Embryonic facial prominence (tissue), 1 donor: ENCODE data around the gene SMC1B.
"Not testable (repeated sequence)": the region's sequence is repeated elsewhere in the genome, so short reads cannot be mapped to it uniquely, and the experiment has no call there.

Experiments
- DNase-seq: peaks from one replicate; pipeline ENCODE4 v3.0.0-alpha.2; 2016; ENCODE audit errors: extremely low spot score

SMC1B gene

DNA sequence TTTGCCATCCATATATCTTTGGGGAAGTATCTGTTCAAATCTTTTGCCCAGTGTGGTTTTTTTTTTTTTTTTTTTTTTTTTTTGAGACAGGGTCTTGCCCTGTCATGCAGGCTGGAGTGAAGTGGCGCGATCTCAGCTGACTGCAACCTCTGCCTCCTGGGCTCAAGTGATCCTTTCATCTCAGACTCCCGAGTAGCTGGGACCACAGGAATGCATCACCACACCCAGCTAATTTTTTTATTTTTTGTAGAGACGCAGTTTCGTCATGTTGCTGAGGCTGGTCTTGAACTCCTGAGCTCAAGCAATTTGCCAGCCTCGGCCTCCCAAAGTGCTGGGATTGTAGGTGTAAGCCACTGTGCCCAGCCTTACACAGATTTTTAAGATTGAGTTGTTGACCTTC is 108.4 kb downstream of the SMC1B start:
- no peak for DNase-seq

DNA sequence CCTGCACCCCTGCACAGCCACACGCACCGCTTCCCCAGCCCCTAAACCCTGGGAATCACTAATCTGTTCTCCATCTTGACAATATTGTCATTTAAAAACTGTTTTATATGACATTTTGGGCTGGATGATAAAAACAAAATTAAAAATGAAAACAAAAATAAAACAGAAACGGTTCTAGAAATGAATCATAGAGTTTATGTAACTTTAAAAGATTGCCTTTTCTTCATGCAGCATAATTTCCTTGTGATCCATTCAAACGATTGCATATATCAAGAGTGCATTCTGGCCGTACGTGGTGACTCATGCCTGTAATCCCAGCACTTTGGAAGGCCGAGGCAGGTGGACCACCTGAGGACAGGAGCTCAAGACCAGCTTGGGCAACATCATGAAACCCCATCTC is 110.2 kb downstream of the SMC1B start:
- DNase-seq, result no peak

DNA sequence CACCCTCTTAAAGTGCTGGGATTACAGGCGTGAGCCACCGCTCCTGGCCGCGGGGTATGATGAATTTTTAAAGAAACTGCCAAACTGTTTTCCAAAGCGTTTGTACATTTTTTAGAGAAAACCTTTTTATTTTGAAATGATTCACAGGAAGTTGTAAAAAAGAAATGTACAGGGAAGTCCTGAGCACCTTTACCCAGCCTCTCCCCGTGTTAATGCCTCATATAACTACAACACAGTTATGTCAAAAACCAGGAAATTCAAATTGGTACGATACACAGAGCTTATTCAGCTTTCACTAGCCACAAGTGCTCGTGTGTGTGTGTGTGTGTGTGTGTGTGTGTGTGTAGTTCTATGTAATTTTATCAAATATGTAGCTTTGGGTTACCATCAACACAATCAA is 110.6 kb downstream of the SMC1B start:
- DNase-seq, result no peak

DNA sequence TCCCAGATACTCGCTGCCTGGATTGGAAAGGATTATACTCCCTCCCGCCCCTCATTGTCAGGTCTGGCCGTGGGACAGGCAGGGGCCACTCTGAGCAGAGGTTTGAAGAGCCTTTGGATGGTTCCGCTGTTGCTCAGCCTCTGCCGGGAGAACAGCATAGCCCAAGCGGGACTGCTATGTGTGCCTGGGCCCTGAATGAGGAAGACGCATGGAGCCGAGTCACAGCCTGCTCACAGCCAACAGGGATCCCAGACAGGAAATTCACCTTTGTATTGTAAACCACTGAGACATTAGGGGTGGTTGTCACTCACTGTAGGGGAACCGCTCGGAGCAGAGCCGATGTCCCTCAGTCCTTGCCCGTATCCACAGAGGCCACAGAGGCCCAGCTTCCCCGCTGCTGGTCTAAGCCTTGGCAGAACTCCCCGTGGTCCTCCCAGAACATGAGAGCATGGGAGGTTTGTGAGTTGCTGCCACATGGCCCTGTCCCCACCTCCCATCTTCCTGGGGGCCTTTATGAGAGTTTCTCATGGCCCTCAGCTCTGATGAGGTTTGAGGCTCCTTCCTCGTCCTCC is 114.4 kb downstream of the SMC1B start:
- no peak for DNase-seq

DNA sequence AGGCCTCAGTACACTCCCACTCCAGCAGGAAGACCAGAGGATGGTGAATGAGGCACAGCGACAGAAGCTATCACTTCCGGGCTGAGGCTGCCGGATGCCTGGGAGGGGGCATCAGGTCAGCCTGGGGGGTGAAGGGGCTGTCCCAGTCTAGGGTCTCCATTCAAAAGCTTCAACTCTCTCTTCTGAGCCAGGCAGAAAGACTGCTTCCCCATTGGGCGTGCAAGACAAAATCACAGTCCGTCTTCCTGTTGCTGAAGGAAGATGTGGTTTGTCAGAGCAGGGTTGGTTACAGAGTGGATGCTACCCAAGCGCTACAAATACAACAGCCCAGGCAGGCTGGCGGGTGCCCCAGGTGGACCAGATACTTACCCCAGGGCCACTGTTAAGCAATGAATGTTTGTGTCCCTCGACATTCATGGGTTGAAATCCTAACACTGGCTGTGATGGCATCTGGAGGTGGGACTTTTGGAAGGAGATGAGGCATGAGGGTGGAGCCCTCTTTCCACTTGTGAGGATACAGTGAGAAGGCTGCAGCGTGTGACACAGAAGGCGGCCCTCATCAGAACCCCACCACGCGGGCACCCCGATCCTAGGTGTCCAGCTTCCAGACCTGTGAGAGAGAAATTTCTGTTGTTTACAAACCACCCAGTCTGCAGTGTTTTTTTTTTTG is 116.6 kb downstream of the SMC1B start:
- DNase-seq, result no peak

DNA sequence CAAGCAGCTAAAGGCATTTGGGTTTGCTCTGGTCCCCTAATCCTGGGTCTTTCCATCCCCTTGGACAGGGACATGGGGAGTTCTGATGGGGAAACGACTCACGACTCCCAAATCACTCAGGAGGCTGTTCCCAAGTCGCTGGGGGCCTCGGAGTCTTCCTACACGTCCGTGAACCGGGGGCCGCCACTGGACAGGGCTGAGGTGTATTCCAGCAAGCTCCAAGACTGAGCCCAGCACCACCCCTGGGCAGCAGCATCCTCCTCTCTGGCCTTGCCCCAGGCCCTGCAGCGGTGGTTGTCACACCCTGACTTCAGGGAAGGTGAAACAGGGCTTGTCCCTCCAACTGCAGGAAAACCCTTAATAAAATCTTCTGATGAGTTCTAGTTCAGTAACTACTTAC is 117.9 kb downstream of the SMC1B start:
- DNase-seq, result no peak

DNA sequence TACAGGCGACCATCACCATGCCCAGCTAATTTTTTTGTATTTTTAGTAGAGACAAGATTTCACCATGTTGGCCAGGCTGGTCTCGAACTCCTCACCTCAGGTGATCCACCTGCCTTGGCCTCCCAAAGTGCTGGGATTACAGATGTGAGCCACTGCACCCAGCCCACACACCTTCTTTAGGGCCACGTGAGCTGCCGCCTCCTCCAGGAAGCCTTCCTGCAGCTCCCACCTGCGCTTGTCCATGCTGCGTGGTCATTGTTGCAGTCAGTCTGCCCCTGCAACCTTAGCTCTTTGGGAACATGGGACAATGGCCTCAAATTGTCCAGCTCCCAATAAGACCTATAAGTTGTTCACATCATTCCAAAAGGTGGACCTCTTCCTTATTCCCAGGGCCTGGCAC is 118.4 kb downstream of the SMC1B start:
- DNase-seq, result not testable (repeated sequence)
